Lower leg skin (tissue), 3 donors: ENCODE data around the gene NLE1.

Experiments
- CTCF ChIP-seq, 3 donors: fragments of 450-650 bp; IDR thresholded peaks; one replicate each; pipeline ENCODE4 v1.5.1; 2016; ENCODE audit warnings: antibody characterized with exemption in 3 of 3, mild to moderate bottlenecking in 3 of 3, moderate library complexity in 2 of 3
- POLR2A ChIP-seq, 2 donors: fragments of 450-650 bp; IDR thresholded peaks; one replicate each; pipeline ENCODE4 v1.6.1; 2016 to 2017; ENCODE audit warnings: antibody characterized with exemption in 2 of 2, mild to moderate bottlenecking in 1 of 2, moderate library complexity in 1 of 2

- no peak for TF ChIP-seq CTCF (IDR thresholded peaks at IDR 0.05)
- TF ChIP-seq POLR2A (IDR thresholded peaks at IDR 0.05), result no peak
Measured at GRCh38 chr17:35146214-35146833, 4.2 kb upstream of the NLE1 start.
